Brain microvascular endothelial cell (primary cell): ENCODE results near the gene LDLR.
"Not testable (repeated sequence)": the region's sequence is repeated elsewhere in the genome, so short reads cannot be mapped to it uniquely, and the experiment has no call there.

Source experiments
- DNase-seq: peaks from one replicate; pipeline ENCODE4 v3.0.0-alpha.2; 2020
- H3K27ac ChIP-seq: fragments of 250-450 bp; sonication (Bioruptor Pico); 2 replicates; pipeline ENCODE4 v1.5.1; 2020; ENCODE audit warnings: mild to moderate bottlenecking, moderate library complexity
- H3K27me3 ChIP-seq: fragments of 250-450 bp; sonication (Bioruptor Pico); replicated peaks from 2 replicates; pipeline ENCODE4 v1.5.1; 2020; ENCODE audit warnings: mild to moderate bottlenecking
- H3K36me3 ChIP-seq: fragments of 250-450 bp; sonication (Bioruptor Pico); replicated peaks from 2 replicates; pipeline ENCODE4 v1.5.1; 2020; ENCODE audit warnings: mild to moderate bottlenecking
- H3K4me3 ChIP-seq: 2 replicates; pipeline ENCODE4 v1.5.1; 2011; ENCODE audit warnings: low read depth, mild to moderate bottlenecking, control low read depth, low read length, moderate library complexity
- in situ Hi-C: cut with HindIII; loops from 2 replicates; pipeline ENCODE4 v1.10.0; 2017; ENCODE audit warnings: low sequenced_read_pairs, low pct_ligation_motif_present
- TF ChIP-seq, protein P1 (sequence below): IDR thresholded peaks from 2 replicates; pipeline ENCODE4 v1.5.1; 2011; ENCODE audit warnings: low read depth, mild to moderate bottlenecking, moderate library complexity, low read length, control low read depth, inconsistent platforms; ENCODE audit errors: missing control alignments

The LDLR gene

DNA sequence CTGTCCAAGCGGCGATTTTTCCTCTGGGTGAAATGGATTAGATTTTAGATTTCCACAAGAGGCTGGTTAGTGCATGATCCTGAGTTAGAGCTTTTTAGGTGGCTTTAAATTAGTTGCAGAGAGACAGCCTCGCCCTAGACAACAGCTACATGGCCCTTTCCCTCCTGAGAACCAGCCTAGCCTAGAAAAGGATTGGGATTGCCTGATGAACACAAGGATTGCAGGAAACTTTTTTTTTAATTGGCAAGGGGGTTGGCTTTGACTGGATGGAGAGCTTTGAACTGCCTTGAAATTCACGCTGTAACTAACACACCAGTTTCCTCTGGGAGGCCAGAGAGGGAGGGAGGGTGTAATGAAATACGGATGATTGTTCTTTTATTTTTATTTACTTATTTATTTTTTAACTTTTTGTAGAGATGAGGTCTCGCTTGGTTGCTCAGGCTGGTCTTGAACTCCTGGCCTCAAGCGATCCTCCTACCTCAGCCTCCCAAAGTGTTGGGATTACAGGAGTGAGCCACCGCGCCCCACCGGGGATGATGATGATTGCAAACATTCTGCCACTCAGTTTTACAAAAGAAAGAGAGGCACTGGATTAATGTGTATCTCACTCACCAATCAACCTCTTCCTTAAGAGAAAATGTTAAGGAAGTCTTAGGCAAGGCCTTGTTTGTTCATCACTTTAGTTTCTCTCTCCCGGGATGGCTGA is 1.9 kb downstream of the LDLR start:
- peaks cover 21% of the 10 kb centered on the region for H3K36me3 ChIP-seq
- no peak for DNase-seq
- TF ChIP-seq, protein P1, sequence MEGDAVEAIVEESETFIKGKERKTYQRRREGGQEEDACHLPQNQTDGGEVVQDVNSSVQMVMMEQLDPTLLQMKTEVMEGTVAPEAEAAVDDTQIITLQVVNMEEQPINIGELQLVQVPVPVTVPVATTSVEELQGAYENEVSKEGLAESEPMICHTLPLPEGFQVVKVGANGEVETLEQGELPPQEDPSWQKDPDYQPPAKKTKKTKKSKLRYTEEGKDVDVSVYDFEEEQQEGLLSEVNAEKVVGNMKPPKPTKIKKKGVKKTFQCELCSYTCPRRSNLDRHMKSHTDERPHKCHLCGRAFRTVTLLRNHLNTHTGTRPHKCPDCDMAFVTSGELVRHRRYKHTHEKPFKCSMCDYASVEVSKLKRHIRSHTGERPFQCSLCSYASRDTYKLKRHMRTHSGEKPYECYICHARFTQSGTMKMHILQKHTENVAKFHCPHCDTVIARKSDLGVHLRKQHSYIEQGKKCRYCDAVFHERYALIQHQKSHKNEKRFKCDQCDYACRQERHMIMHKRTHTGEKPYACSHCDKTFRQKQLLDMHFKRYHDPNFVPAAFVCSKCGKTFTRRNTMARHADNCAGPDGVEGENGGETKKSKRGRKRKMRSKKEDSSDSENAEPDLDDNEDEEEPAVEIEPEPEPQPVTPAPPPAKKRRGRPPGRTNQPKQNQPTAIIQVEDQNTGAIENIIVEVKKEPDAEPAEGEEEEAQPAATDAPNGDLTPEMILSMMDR: no peak
- in situ Hi-C loops: no loop called here
- H3K4me3 ChIP-seq: peak overlapping the region; percentile 98
- H3K27me3 ChIP-seq: no peaks in the 10 kb centered on the region
- H3K27ac ChIP-seq: peak overlapping the region; percentile 91

DNA sequence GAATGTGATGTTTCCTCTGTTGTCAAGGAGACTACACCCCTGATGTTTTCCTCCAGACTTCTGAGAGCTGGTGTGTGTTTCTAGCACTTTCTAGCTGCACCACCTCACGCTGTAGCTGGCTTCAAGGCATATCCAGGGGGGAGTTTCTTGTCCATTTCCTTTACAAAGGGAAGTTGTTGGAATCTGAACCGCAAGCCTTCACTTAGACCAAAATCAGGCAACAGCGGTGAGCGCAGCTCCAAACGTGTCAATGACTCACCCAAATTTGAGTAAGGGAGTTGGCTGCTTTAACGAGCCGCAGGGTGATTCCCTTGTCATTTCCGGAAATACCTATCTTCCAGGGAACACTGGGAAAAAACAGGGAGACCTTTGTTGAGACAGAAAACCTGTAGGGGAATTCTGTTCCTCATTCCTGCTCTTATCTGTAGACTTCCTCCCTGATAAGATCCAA is 2.5 kb downstream of the LDLR start:
- H3K27me3 ChIP-seq: no peaks in the 10 kb centered on the region
- peak overlapping the region; percentile 91 for H3K27ac ChIP-seq
- in situ Hi-C loops: no loop called here
- H3K36me3 ChIP-seq: peaks cover 24% of the 10 kb centered on the region
- TF ChIP-seq, protein P1: no peak
- peak overlapping the region; percentile 98 for H3K4me3 ChIP-seq
- peak; percentile 81 for DNase-seq

DNA sequence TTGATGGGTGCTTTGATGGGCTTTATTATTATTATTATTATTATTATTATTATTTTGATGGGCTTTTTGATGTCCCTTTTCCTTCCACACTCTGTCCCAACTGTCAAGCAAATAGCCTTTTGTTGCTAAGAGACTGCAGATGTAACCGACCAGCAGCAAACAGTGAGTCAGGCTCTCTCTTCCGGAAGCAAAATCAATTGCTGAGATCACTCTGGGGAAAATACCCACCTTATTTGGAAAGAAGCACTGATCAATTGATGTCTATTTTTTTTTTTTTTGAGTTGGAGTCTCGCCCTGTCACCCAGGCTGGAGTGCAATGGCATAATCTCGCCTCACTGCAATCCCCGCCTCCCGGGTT is 2.9 kb downstream of the LDLR start:
- DNase-seq: peak; percentile 67
- in situ Hi-C loops: no loop called here
- H3K36me3 ChIP-seq: peaks cover 26% of the 10 kb centered on the region
- H3K27me3 ChIP-seq: no peaks in the 10 kb centered on the region
- H3K4me3 ChIP-seq: peak overlapping the region; percentile 98
- TF ChIP-seq, protein P1: no peak
- H3K27ac ChIP-seq: peak overlapping the region; percentile 91

DNA sequence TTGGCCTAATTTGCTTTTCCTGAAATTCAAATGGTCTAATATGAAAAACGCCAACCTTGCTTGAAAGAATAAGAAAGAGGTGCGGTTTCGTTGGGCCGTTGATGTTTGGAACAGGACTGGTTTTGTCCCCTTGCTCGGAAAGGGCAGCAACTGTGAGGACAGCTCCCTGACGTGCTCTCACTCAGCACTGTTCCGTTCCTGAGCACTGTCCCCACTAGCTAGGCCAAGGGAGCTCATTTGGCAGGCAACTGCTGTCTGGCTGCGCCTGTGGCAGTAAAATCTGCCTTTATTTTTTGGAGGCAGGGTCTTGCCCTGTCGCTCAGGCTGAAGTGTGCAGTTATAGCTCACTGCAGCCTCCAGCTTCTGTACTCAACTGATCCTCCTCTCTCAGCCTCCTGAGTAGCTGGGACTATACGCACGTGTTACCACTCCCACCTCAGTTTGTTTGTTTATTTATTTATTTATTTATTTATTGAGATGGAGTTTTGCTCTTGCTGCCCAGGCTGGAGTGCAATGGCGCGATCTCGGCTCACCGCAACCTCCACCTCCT is 4.5 kb downstream of the LDLR start:
- in situ Hi-C loops: no loop called here
- no peak for DNase-seq
- no peak overlapping the region for H3K27ac ChIP-seq
- no peak overlapping the region for H3K4me3 ChIP-seq
- H3K27me3 ChIP-seq: no peaks in the 10 kb centered on the region
- TF ChIP-seq, protein P1: no peak
- peaks cover 33% of the 10 kb centered on the region for H3K36me3 ChIP-seq

DNA sequence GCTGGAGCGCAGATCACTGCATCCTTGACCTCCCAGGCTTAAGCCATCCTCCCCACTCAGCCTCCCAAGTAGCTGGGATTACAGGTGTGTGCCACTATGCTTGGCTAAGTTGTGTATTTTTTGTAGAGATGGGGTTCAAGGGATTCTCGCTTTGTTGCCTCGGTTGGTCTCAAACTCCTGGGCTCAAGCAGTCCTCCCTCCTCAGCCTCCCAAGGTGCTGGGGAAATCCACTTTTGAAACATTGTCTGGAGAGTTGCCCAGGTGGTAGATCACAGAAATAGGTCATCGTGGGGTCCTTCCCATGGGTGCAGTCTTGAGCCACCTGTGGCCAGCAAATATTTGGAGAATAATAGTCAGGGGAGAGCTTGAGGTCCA is 5.2 kb downstream of the LDLR start:
- Histone ChIP-seq H3K27ac (peak overlapping the region; percentile 72), H3K36me3 (peaks cover 40% of the 10 kb centered on the region), H3K27me3 (no peaks in the 10 kb centered on the region), H3K4me3 (peak overlapping the region; percentile 26)
- no peak for DNase-seq
- in situ Hi-C loops: no loop called here
- TF ChIP-seq, protein P1: no peak

DNA sequence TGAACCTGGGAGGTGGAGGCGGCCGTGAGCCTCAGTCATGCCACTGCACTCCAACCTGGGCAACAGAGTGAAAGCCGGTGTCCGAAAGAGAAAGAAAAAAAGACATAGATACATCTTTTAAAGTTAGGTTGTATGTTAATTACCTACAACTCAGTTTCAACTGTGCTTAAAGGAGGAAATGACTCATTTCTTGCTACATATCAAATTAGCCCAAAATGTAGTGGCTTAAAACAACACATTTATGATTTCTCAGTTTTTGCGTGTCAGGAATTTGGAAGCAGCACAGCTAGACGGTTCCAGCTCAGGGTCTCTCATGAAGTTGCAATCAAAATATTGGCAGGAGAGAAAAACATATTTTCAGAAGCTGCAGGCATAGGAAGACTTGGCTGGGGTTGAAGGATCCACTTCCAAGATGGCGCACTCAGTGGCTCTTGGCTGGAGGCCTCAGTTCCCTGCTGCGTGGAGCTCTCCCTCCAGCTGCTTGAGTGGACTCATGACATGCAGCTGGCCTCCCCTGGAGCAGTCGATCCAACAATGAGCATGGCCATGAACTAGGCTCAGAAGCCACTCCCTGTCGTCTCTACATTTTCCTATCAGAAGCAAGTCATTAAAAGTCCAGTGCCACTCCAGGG is 7.1 kb downstream of the LDLR start:
- H3K4me3 ChIP-seq: no peak overlapping the region
- in situ Hi-C loops: no loop called here
- TF ChIP-seq, protein P1: no peak

DNA sequence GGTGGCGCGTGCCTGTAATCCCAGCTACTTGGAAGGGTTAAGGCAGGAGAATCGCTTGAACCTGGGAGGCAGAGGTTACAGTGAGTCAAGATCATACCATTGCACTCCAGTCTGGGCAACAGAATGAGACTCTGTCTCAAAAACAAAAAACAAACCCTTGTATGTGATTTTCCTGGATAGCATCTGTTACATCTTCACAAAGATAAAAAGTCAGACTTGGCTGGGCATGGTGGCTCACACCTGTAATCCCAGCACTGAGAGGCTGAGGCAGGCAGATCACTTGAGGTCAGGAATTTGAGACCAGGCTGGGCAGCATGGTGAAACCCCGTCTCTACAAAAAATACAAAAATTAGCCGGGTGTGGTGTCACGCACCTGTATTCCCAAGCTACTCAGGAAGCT is 8.1 kb downstream of the LDLR start:
- H3K36me3 ChIP-seq: peaks cover 59% of the 10 kb centered on the region
- H3K27ac ChIP-seq, in situ Hi-C loops, DNase-seq, H3K27me3 ChIP-seq, H3K4me3 ChIP-seq: not testable (repeated sequence)

More for the DNA sequence above, 7.1 kb downstream of the LDLR start:
- peaks cover 49% of the 10 kb centered on the region for H3K36me3 ChIP-seq
- peak overlapping the region; percentile 26 for H3K27ac ChIP-seq
- peak; percentile 57 for DNase-seq
- H3K27me3 ChIP-seq: no peaks in the 10 kb centered on the region
